ENCODE results near the gene PISD.

PISD gene

GRCh38 chr22:31625661-31626426 is 36.2 kb downstream of the PISD start:
- DNase-seq (ENCODE audit: low spot score), result no peak

DNA sequence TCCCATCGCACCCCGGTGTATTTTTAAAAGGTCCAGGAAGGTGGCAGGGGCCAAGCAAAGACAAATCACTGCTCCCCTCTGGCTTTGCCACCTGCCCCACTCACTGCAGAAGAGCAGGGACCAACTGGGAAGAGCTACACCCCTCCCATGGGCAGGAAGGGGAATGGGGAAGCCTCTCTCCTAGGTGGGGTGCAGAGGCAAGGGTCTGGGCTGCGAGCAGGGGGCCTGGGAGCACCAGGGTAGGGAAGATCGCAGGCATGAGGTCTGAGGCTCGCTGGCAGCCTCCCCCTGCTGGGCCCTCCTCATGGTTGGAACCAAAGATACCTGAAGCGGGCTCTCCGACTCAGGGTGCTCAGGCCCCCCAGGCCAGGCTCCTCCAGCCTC is 36.8 kb downstream of the PISD start:
- no peak for DNase-seq (ENCODE audit: low spot score)

GRCh38 chr22:31623592-31624304 is 38.3 kb downstream of the PISD start:
- peak; percentile 58 for DNase-seq (ENCODE audit: low spot score)

DNA sequence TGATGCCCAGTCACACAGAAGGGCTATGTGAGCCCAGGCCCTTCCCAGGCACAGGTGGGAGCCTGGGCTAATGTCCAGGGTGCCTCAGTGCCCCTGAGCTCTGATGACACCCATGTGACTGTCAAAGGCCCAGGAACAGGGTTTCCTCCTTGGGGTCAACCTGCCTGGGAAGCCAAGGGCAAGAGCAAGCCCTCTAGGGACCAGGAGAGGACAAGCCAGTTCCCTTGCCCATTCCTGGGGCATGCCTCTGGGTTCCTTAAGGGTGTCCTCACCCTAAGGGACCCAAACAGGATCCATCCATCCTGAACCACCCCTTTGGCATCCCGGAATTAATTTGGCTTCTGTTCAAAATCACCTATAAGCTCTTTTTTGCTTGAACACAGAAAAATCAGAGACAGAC is 39.0 kb downstream of the PISD start:
- no peak for DNase-seq (ENCODE audit: low spot score)

- DNase-seq (ENCODE audit: low spot score), result peak; percentile 62
Observed at GRCh38 chr22:31621507-31622124, 40.4 kb downstream of the PISD start.

GRCh38 chr22:31620756-31621480 is 41.1 kb downstream of the PISD start:
- DNase-seq (ENCODE audit: low spot score), result no peak

DNA sequence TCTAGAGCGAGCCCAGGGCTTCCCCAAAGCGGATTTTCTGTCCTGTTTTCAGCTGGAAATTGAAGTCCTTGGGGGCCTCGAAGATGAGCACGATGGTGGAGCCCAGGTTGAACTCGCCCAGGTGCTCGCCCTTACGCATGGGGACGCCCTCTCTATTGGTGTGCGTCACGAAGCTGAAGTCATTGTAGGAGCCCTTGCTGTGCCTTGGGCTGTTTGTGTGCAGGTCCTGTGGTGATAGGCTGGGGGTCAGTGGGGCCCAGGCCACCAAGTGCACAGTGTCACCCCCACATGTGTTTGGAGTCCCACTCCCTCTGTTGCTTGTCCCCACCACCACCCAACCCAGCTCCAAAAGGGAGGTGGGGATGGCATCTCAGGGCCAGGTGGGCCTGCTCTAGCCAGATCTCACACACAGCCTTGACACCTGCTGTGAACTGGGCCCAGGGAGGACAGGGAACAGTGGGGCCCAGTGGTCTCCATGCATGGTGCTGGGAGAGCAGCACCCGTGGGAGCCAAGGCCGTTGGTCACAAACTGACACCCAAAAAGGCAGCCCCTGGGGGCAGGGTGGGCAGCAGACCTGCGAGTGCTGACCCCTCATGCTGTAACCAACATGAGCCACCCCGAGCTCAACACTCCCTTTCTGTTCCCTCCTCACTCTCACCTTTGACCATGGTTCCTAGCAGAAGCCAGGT is 42.3 kb downstream of the PISD start:
- no peak for DNase-seq (ENCODE audit: low spot score)

DNA sequence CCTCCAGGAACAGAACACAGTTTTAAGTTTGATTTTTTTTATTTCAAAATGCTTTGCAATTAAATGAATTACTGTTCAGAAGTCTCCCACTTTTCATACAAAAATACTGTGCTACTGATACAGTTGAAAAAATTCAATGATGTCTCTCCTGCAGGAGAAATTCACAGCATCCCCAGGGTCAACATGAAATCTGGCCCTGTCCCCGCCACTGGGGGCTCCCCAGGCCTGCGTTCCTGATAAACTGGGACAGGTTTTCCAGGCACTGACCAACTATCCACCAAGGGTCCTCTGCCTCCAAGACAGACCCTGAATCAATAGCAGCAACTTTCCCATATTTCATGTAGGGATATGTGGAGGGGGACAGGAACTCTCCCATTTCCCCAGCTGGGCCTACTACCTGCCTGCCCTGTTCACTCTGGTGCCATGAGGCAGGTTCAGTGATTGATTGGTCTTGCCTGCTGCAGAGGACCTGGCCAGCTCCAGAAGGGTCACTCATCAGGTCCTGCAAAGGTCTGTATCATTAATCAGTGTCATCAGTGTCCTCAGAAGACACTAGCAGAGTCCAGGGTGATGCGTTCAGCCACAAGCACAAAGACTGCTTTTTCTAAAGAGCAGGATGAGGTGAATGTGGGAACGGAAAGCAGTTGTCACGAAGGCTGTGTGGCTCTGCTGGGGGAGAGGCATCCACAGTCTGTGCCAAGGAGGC is 43.4 kb downstream of the PISD start:
- DNase-seq (ENCODE audit: low spot score), result no peak

DNA sequence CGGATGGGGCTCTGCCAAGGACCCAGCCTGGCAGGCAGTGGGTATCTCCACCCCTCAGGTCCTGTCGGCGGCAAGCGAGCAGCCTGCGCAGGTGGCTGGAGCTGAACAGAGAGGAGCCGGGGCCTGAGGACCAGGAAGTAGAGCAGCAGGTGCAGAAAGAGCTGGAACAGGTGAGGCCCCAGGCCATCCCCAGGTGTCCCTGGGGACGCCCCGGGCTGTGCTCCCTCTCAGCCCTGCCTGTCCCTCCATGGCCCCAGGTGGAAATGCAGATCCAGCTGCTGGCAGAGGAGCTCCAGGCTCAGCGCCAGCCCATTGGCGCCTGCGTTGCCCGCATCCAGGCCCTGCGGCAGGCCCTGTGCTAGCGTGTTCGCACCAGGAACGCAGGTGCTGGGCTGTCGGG is 44.0 kb downstream of the PISD start:
- DNase-seq (ENCODE audit: low spot score), result no peak

- DNase-seq (ENCODE audit: low spot score), result no peak
Observed at GRCh38 chr22:31616315-31616980, 45.6 kb downstream of the PISD start.

GRCh38 chr22:31615940-31616314 is 46.1 kb downstream of the PISD start:
- no peak for DNase-seq (ENCODE audit: low spot score)

DNA sequence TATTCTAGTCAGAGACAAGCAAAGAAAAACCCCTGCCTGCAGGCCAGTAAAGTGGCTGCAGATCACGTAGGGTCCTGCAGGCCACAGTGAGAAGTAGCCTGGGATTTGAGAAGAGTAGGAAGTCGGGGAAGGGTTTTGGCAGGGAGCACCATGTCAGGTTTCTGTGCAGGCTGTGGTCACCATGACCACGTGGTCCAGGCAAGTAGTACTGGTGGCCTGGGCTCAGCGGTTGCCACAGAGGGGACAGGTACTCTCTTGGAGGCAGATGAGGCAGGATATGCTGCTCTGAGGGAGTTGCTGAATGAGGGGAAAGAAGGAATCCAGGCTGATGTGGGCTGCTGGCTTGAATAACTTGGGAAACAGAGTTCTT is 46.5 kb downstream of the PISD start:
- DNase-seq (ENCODE audit: low spot score), result no peak

- no peak for DNase-seq (ENCODE audit: low spot score)
Observed at GRCh38 chr22:31614781-31615490, 47.1 kb downstream of the PISD start.

DNA sequence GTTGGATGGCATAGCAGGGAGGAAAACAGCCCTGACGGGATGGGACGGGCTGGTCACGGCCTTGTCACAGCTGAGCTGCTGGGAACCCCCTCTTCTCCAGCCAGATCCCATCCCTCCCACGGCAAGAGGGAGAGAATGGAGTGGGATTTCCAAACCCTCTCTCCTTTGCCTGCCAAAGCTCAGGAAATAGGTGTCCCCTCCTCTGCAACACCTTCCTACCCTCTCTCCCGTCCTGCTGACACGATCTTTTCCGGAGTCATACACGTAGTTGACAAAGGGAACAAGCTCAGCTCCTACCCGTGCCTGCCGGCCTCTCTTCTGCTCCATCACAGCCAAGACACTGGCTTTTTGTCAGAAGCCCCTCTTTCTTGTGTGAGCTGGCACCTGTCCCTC is 48.1 kb downstream of the PISD start:
- no peak for DNase-seq (ENCODE audit: low spot score)

DNA sequence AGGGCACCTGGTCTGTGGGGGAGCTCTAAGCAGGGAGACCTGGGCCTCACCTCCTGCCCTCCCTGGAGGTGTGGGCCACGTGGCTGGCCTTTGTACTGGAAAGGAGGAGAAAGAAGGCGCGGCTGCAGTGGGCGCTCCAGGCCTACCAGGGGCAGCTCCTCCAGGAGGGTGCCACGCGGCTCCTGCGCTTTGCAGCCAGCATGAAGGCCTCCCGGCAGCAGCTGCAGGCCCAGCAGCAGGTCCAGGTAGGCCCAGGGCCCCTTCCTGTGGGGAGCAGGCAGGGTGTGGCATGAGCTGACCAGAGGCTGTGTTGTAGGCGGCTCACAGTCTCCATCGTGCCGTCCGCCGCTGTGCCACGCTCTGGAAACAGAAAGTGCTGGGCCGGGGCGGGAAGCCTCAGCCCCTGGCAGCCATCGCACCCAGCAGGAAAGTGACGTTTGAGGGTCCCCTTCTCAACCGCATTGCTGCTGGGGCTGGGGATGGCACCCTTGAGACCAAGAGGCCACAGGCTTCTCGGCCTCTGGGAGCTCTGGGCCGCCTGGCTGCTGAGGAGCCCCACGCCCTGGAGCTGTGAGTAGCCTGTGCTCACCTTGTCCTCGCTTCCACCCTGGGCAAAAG is 48.6 kb downstream of the PISD start:
- no peak for DNase-seq (ENCODE audit: low spot score)

GRCh38 chr22:31612891-31613285 is 49.1 kb downstream of the PISD start:
- DNase-seq (ENCODE audit: low spot score), result no peak

DNA sequence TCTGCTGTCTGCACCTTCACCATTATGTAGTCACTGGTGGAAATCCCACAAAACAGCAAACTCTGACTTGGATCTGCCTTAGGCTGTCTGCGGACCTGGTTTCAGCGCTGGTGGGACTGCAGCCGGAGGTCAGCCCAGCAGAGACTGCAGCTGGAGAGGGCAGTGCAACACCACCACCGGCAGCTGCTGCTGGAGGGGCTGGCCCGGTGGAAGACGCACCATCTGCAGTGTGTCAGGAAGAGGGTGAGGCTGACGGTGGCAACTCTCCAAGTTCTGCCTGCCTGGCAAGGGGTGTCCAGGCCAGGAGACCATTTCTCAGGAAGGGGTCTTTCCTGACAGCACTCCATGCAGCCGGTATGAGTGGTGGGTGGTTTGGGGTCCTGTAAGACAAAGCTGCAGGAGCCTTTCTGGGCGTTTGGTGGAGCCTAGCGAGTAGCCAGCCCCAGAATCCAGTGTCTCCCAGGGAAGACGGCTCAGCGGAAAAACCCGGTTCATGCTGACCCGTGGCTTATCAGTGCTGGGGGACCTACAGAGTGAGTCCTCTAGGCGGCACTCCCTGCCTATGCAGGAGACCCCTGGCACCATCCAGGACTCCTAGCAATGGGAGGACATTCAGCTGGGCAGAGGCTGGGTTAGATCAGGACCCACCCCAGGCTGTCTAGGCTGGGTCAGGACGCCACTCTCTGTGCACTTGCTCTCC is 50.8 kb downstream of the PISD start:
- no peak for DNase-seq (ENCODE audit: low spot score)

GRCh38 chr22:31610611-31611010 is 51.4 kb downstream of the PISD start:
- DNase-seq (ENCODE audit: low spot score), result no peak

DNA sequence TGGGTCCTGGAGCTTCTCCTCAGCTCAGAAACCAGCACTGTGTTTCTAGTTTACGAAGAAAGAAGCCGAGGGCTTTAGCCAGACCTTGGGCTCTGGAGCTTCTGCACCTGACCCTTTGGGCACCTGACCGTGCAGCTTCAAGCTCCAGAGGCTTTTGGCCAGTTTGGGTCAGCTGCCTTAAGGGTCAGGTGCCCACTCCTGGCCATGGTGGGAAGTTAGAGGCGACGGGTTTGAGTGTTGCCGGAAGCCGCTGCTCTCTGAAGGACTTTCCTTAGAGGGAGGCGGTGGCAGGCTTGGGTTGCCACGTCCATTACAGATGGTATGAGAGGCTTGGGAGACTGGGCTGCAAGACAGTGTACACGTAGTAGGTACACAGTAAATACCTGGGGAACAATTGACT is 52.3 kb downstream of the PISD start:
- DNase-seq (ENCODE audit: low spot score), result no peak

All from left forelimb (tissue), 1 donor.